D341Med (cell line): Measurements from ENCODE around the gene EPN1.

Experiments used
- DNase-seq: peaks from one replicate; pipeline ENCODE4 v3.0.0; 2012; ENCODE audit warnings: low spot score

EPN1 gene

GRCh38 chr19:55679343-55680257 is 4.6 kb downstream of the EPN1 start:
- DNase-seq = no peak

GRCh38 chr19:55680339-55681130 is 5.5 kb downstream of the EPN1 start:
- no peak for DNase-seq

- DNase-seq = no peak
These were observed 6.4 kb downstream of the EPN1 start for GRCh38 chr19:55681131-55682092.

- no peak for DNase-seq
These were observed 8.6 kb downstream of the EPN1 start for GRCh38 chr19:55683449-55684261.

- no peak for DNase-seq
These were observed 10.1 kb downstream of the EPN1 start for GRCh38 chr19:55684946-55685681.

GRCh38 chr19:55685776-55686175 is 10.8 kb downstream of the EPN1 start:
- no peak for DNase-seq

- no peak for DNase-seq
These were observed 11.5 kb downstream of the EPN1 start for GRCh38 chr19:55686311-55687050.

GRCh38 chr19:55687281-55688201 is 12.5 kb downstream of the EPN1 start:
- DNase-seq = no peak

- no peak for DNase-seq
These were observed 13.6 kb downstream of the EPN1 start for GRCh38 chr19:55688422-55689218.

- no peak for DNase-seq
These were observed 14.5 kb downstream of the EPN1 start for GRCh38 chr19:55689411-55690108.

- DNase-seq = no peak
These were observed 15.2 kb downstream of the EPN1 start for GRCh38 chr19:55690109-55690768.

GRCh38 chr19:55690769-55691545 is 15.9 kb downstream of the EPN1 start:
- DNase-seq = no peak

- DNase-seq = no peak
These were observed 16.8 kb downstream of the EPN1 start for GRCh38 chr19:55691561-55692481.

GRCh38 chr19:55692681-55693081 is 17.7 kb downstream of the EPN1 start:
- no peak for DNase-seq
